Tibial nerve (tissue), 4 donors: ENCODE results near the gene MTCH1. TPM values are rescaled to one million over a fixed set of nuclear protein-coding genes. Genes with fewer than 3 reads are reported as not detected.
A peak's percentile ranks its signal among the peaks of the same experiment; 100 is the strongest.

Source experiments
- DNase-seq, 2 donors: peaks; one replicate each; pipeline ENCODE4 v3.0.0-alpha.2; 2019; ENCODE audit warnings: low spot score in 2 of 2
- H3K27ac ChIP-seq, 4 donors: fragments of 200-600 bp; sonication (generic) in 3 of 4; one replicate each; pipeline ENCODE4 v1.5.1; 2017 to 2019; ENCODE audit warnings: mild to moderate bottlenecking in 1 of 4
- H3K27me3 ChIP-seq, 2 donors: fragments of 200-600 bp; sonication (generic) in 1 of 2; one replicate each; pipeline versions ENCODE4 v1.5.1 to v1.6.0; 2017 to 2019
- H3K36me3 ChIP-seq, 3 donors: fragments of 200-600 bp; sonication (generic); one replicate each; pipeline ENCODE4 v1.5.1; 2018 to 2019
- H3K4me1 ChIP-seq, 4 donors: fragments of 200-600 bp; sonication (generic) in 3 of 4; one replicate each; pipeline ENCODE4 v1.5.1; 2017 to 2019
- H3K4me3 ChIP-seq, 4 donors: fragments of 200-600 bp; sonication (generic) in 3 of 4; one replicate each; pipeline ENCODE4 v1.5.1; 2017 to 2019; ENCODE audit warnings: mild to moderate bottlenecking in 1 of 4, moderate library complexity in 1 of 4
- H3K9me3 ChIP-seq, 4 donors: fragments of 200-600 bp; sonication (generic) in 3 of 4; one replicate each; pipeline ENCODE4 v1.5.1; 2017 to 2019
- EP300 ChIP-seq, 2 donors: sonication (generic); formaldehyde crosslinking; IDR thresholded peaks; one replicate each; pipeline ENCODE4 v1.6.1; 2017; ENCODE audit warnings: antibody characterized with exemption in 2 of 2, mild to moderate bottlenecking in 1 of 2
- POLR2A ChIP-seq, 2 donors: fragments of 450-650 bp; IDR thresholded peaks; one replicate each; pipeline ENCODE4 v1.6.1; 2017; ENCODE audit warnings: antibody characterized with exemption in 2 of 2, mild to moderate bottlenecking in 2 of 2, moderate library complexity in 2 of 2
- WGBS, 2 donors: methylation state at CpG; one replicate each; pipeline ENCODE4 v1.1.5; 2018; 5-methylcytosine and 5-hydroxymethylcytosine counted together
- total RNA-seq, 4 donors: library from RNA; depleted of rRNA; stranded (reverse); fragments of >200 nt; gene quantifications; one replicate each; pipeline ENCODE4 v1.1.0, GENCODE V29; 2016
- TF ChIP-seq, protein P1 (sequence below), 5 experiments: fragments of 200-600 bp in 3 of 5; fragments of 450-650 bp in 2 of 5; sonication (generic) in 3 of 5; IDR thresholded peaks; one replicate each; pipeline ENCODE4 v1.5.1; 2016 to 2019; ENCODE audit warnings: antibody characterized with exemption in 5 of 5, mild to moderate bottlenecking in 3 of 5, moderate library complexity in 2 of 5

Gene MTCH1
- total RNA-seq, 4 donors from 2014 or later = 277 to 347 (median 301) TPM

DNA sequence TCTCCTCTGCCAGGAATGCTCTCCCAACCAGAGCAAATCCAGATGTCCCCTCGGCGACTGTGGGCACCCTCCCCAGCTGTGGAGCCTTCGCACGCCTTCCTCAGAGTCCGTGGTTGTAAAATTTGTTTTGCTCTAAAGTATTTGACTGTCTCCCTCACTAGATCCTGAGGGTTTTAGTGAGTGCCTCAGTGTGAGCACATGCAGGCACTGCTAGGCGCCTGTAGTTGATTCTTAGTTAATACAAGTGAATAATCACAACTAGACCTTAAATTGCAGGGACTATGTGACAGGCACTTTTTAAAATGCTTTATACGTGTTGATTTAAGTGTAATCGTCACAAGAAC, 680 bp upstream of the MTCH1 start:
- Histone ChIP-seq H3K27me3 (no peaks in the 10 kb centered on the region), H3K27ac (peak overlapping the region; percentile 91 to 98 (median 98)), H3K36me3 (no peaks in the 10 kb centered on the region), H3K9me3 (no peaks in the 10 kb centered on the region), H3K4me1 (peaks cover 0 to 46% (median 25%) of the 10 kb centered on the region in 4 donors), H3K4me3 (peak overlapping the region; percentile 38 to 100 (median 93))
- DNase-seq = no peak
- TF ChIP-seq, protein P1, sequence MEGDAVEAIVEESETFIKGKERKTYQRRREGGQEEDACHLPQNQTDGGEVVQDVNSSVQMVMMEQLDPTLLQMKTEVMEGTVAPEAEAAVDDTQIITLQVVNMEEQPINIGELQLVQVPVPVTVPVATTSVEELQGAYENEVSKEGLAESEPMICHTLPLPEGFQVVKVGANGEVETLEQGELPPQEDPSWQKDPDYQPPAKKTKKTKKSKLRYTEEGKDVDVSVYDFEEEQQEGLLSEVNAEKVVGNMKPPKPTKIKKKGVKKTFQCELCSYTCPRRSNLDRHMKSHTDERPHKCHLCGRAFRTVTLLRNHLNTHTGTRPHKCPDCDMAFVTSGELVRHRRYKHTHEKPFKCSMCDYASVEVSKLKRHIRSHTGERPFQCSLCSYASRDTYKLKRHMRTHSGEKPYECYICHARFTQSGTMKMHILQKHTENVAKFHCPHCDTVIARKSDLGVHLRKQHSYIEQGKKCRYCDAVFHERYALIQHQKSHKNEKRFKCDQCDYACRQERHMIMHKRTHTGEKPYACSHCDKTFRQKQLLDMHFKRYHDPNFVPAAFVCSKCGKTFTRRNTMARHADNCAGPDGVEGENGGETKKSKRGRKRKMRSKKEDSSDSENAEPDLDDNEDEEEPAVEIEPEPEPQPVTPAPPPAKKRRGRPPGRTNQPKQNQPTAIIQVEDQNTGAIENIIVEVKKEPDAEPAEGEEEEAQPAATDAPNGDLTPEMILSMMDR (IDR thresholded peaks at IDR 0.05) = no peak
- TF ChIP-seq POLR2A (IDR thresholded peaks at IDR 0.05) = no peak
- TF ChIP-seq EP300 (IDR thresholded peaks at IDR 0.05) = no peak
- 0 to 5% methylated on average over 7 to 8 of the region's 8 CpGs for WGBS, 2 donors

DNA sequence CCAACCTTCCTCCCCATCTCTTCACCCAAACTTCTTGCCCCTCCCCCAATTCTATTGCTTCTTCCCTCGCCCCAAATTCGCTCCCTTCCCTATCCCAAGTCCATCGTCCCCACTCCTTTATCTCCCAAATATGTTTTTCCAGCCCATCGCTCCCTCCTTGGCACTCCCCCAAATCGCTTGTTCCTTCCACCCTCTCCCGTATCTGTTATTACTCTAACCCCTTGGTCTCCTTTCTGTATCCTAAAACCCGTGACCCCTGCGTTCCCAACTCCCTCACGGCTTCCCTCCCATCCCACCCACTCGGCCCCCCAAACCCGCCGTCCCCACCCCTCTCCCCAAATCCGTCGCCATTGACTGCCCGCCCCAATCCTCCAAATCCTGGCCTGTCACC, 584 bp downstream of the MTCH1 start:
- WGBS, 2 donors = 1% methylated on average over 15 of the region's 15 CpGs
- TF ChIP-seq POLR2A (IDR thresholded peaks at IDR 0.05) (no peak), EP300 (IDR thresholded peaks at IDR 0.05) (no peak)
- TF ChIP-seq, protein P1 (IDR thresholded peaks at IDR 0.05) = no peak
- DNase-seq = peak in 1 of 2 donors; percentile 40
- peak overlapping the region; percentile 90 to 100 (median 93) for H3K4me3 ChIP-seq
- peak overlapping the region; percentile 91 to 98 (median 98) for H3K27ac ChIP-seq
- H3K9me3 ChIP-seq = no peaks in the 10 kb centered on the region
- no peaks in the 10 kb centered on the region for H3K27me3 ChIP-seq
- peaks cover 0 to 58% (median 27%) of the 10 kb centered on the region in 4 donors for H3K4me1 ChIP-seq
- H3K36me3 ChIP-seq = peaks cover 0 to 11% (median 0%) of the 10 kb centered on the region in 3 donors

DNA sequence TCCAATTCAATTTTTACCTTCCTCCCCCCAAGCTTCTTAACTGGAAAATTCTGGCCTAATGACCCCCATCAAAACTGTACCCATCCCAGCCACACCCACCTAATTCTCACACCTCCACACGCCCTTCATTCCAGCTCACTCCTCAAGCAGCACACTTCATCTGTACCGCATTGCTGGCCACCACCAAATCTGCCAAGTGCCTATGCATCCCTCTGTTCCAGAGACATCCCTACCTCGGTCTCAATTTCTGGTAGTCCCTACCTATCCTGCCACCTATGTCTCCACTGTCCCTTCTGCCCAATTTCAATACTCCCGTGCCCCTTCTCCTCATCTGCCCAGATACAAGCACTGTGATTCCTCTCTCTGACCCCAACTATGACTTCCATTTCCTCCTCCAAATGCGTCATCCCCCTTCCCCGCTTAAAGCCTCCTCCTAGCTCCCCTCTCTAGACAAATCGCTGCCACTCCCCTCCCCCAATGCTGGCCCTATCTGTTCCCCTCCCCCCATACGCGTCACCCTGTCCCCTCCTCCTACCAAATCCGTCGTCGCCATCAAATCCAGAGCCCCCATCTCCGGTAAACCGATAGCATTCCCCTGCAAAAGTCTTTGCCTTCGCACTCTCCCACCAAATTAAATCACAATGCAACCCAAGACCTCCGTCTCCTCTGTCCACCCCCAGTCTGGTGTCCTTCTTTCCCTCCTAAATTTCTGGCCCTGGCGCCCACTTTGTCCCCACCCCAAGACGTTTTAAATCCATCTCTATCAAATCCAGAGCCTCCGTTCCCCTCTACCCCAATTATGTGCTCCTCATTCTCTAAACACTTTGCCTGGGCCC, 1.2 kb downstream of the MTCH1 start:
- H3K36me3 ChIP-seq = peaks cover 0 to 13% (median 0%) of the 10 kb centered on the region in 3 donors
- TF ChIP-seq EP300 (IDR thresholded peaks at IDR 0.05) (no peak), POLR2A (IDR thresholded peaks at IDR 0.05) (no peak)
- TF ChIP-seq, protein P1 (IDR thresholded peaks at IDR 0.05) = no peak
- no peaks in the 10 kb centered on the region for H3K27me3 ChIP-seq
- peaks cover 0 to 65% (median 28%) of the 10 kb centered on the region in 4 donors for H3K4me1 ChIP-seq
- H3K9me3 ChIP-seq = no peaks in the 10 kb centered on the region
- peak overlapping the region; percentile 91 to 98 (median 98) for H3K27ac ChIP-seq
- peak in 1 of 2 donors; percentile 48 for DNase-seq
- H3K4me3 ChIP-seq = peak overlapping the region; percentile 90 to 100 (median 93)
- 5 to 8% methylated on average over 19 of the region's 19 CpGs for WGBS, 2 donors

DNA sequence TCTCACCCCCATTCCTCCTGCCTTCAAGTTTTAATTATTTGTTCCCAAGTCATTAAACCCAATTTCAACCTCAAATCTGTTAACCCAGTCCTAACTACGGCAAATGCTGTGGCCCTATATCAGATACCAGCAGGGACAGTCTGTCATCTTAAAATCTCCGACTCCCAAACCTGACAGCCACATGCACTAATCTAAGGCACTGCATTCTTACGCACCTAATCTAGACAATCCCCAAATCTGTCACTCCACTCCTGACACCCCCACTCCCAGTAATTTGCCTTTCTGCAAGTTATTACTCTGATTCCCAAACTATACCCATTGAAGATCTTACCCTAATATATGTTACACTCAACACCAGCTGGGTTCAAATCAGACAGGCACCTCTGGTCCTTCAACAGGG, 2.5 kb downstream of the MTCH1 start:
- Histone ChIP-seq H3K27me3 (no peaks in the 10 kb centered on the region), H3K4me3 (no peak overlapping the region), H3K27ac (peak overlapping the region in 1 of 4 donors; percentile 98), H3K9me3 (no peaks in the 10 kb centered on the region), H3K36me3 (peaks cover 0 to 13% (median 0%) of the 10 kb centered on the region in 3 donors), H3K4me1 (peaks cover 0 to 76% (median 33%) of the 10 kb centered on the region in 4 donors)
- WGBS, 2 donors = 86 to 87% methylated on average over 3 of the region's 3 CpGs
- TF ChIP-seq POLR2A (IDR thresholded peaks at IDR 0.05) = no peak
- no peak for TF ChIP-seq EP300 (IDR thresholded peaks at IDR 0.05)
- TF ChIP-seq, protein P1 (IDR thresholded peaks at IDR 0.05) = no peak
- no peak for DNase-seq
